GM13976 (cell line): Measurements from ENCODE around the gene TLE5.

Experiments
- DNase-seq: peaks from one replicate; pipeline ENCODE4 v3.0.0; 2012; ENCODE audit warnings: low spot score
- CTCF ChIP-seq: IDR thresholded peaks from 2 replicates; pipeline ENCODE4 v1.5.1; 2012; ENCODE audit warnings: borderline replicate concordance, mild to moderate bottlenecking; ENCODE audit not compliant: insufficient read depth; ENCODE audit errors: extremely low read depth, missing control alignments, control extremely low read depth
- in situ Hi-C: fragments of 300-500 bp; cut with MboI; formaldehyde crosslinking; loops from one replicate; pipeline ENCODE4 v1.12.0; 2022; ENCODE audit warnings: low sequenced_read_pairs, mixed read lengths, inconsistent platforms; ENCODE audit not compliant: unreplicated experiment

The TLE5 gene

DNA sequence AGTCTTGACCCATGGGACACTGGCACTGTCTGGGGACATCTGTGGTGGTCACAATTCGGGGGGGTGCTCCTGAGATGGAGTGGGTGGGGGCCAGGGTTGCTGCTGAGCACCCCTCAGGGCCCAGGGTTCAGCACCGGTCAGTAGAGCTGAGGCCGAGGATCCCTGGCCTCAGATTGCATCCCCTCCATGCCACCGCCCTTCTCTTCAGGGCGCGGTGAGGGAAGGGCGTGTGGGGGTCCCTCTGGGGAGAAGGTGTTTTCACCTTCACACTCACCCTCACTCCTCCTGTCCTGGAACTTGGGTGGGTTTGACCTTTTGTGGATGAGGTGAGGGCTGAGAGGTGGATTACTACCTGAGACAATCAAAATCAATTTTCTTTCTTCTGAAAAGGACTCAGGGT is 45.4 kb upstream of the TLE5 start:
- TF ChIP-seq CTCF: no peak
- DNase-seq: no peak
- in situ Hi-C loops: loop anchor here (10.0 kb wide), 1 partner anchor 153 kb away; no protein-coding TSS in a partner anchor

DNA sequence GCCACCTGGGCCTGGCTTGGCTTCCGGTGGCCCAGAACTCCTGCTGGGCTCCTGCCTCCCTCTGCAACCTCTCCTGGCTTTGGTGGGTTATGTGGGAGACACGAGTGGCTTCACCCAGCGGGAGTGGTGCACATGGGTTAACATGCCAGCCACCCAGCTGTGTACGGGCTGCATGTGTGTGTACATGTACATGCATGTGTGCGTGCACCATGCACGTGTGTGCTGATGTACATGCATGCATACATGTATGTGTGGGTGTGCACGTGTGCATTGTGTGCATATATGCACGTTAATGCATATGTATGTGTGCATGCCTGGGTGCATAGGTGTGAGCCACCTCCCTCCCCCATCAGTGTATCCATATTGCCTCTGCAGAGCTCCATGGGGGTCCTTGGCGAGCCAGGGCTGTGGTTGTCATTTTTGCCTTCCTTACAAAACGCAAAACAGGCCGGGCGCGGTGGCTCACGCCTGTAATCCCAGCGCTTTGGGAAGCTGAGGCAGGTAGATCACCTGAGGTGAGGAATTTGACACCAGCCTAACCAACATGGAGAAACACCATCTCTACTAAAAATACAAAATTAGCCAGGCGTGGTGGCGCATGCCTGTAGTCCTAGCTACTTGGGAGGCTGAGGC is 44.3 kb upstream of the TLE5 start:
- no peak for DNase-seq
- in situ Hi-C loops: loop anchor here (10.0 kb wide), 1 partner anchor 152 kb away; no protein-coding TSS in a partner anchor
- TF ChIP-seq CTCF: no peak

- DNase-seq: no peak
- in situ Hi-C loops: loop anchor here (10.0 kb wide), 1 partner anchor 151 kb away; no protein-coding TSS in a partner anchor
- no peak for TF ChIP-seq CTCF
These were observed 43.6 kb upstream of the TLE5 start for GRCh38 chr19:3105641-3106508.

GRCh38 chr19:3104708-3104983 is 42.4 kb upstream of the TLE5 start:
- in situ Hi-C loops: loop anchor here (10.0 kb wide), 1 partner anchor 150 kb away; no protein-coding TSS in a partner anchor
- no peak for DNase-seq
- no peak for TF ChIP-seq CTCF

GRCh38 chr19:3102239-3103140 is 40.2 kb upstream of the TLE5 start:
- no peak for DNase-seq
- in situ Hi-C loops: loop anchor here (10.0 kb wide), 1 partner anchor 148 kb away; no protein-coding TSS in a partner anchor
- no peak for TF ChIP-seq CTCF
